ENCODE results near the gene SEZ6L.

SEZ6L gene

DNA sequence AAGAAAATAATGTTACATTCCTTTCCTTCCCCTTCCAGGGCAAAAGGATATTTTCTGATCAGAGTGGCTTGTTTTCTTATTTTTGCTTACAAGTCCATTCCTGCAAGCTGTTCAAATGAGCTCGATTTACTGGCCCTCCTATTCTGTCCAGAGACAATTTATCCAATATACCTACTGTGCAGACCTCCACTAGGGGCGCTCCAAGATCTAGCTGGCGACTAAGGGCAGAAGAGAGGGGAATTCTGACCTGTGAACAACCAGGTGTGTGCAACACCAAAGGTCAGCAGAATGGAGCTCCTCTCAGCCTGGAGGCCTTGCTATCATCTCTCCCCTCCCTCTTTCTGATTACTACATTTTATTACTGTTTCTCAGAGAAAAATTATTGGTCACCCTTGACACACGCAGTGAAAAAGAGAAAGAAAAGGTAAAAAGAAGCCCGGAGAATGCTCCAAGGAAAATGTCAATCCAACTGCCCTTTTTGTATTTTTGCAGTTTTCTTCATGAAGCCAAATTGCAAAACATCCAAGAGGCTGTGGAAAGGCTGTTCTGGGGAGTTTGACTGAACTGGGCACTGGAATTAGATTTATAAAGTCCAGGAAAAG is 3.2 kb downstream of the SEZ6L start:
- in situ Hi-C loops (cut with HindIII; ENCODE audit: low sequenced_read_pairs), result no loop called here

DNA sequence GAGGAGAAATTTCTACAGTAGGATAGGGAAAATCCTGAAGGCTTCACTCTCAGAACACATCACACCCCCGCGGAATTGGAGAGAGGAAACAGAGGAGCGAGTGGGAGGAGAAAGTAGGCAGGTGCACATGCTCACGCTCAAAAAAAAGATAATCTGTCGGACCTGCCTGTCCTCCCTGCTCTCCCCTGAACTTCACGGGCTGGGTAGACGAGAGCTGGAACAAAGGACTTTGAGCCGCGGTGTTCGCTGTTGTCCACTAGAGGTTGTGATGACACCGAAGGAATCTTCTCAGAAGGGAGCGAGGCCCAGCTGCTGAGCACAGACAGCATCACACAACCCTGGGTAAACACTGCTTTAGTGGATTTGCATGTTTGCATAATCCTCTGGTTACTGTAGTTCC is 5.0 kb downstream of the SEZ6L start:
- in situ Hi-C loops (cut with HindIII; ENCODE audit: low sequenced_read_pairs), result no loop called here

- in situ Hi-C loops (cut with HindIII; ENCODE audit: low sequenced_read_pairs), result no loop called here
Observed at GRCh38 chr22:26182723-26183122, 13.5 kb downstream of the SEZ6L start.

DNA sequence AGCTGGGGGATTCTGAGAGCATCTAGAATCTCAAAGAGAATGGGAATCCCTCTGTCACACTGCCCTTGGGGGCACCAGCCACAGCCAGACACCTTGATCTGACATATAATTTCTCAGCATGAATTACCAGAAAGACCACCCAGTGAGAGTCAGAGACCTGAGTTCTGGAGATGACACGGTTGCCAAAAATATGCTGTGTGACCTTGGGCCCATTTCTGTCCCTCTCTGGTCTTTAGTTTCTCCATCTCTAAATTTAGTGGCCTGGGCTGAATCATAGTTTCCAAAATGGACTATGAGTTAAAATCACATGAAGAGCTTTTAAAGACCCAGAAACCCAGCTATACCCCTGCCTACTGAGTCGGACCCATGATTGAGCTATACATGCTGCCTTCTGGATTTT is 15.9 kb downstream of the SEZ6L start:
- in situ Hi-C loops (cut with HindIII; ENCODE audit: low sequenced_read_pairs), result no loop called here

DNA sequence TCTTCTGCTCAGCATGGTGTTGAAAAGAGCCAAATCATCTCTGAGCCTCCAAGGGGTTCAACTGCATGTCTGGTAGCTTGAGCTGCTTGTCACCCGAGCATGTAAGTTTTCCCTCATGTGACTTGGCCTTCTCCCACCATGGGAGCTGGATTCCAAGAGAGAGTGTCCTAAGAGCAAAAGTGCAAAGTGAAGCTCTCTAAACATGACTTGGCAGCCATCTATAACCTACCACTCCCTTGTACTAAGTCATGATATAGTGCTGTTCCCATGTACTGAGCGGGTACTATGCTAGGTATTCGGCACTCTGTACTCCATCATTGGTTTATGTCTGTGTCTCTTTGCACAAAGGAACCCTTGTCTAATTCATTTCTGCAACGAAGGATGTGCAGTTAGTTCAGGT is 19.1 kb downstream of the SEZ6L start:
- in situ Hi-C loops (cut with HindIII; ENCODE audit: low sequenced_read_pairs), result no loop called here

- in situ Hi-C loops (cut with HindIII; ENCODE audit: low sequenced_read_pairs), result no loop called here
Observed at GRCh38 chr22:26194313-26194712, 25.1 kb downstream of the SEZ6L start.

- in situ Hi-C loops (cut with HindIII; ENCODE audit: low sequenced_read_pairs), result no loop called here
Observed at GRCh38 chr22:26194877-26195276, 25.6 kb downstream of the SEZ6L start.

DNA sequence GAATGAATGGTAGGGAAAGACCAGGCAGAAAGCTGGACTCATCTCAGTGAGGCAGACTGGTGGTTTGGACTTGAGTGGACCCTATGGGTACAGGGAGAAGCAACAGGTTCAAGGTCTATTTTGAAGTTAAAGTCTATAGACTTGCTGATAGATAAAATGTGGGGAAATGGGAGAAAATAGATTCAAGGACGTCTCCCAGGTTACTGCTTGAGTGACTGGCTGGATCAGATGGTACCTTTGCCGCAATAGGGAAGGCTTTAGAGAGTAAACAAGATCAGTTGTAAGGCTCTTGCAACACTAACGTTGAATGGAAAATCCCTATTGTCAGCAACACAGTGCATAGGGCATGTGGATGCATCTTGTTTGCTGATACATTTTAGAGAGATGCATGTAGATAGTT is 27.4 kb downstream of the SEZ6L start:
- in situ Hi-C loops (cut with HindIII; ENCODE audit: low sequenced_read_pairs), result no loop called here

DNA sequence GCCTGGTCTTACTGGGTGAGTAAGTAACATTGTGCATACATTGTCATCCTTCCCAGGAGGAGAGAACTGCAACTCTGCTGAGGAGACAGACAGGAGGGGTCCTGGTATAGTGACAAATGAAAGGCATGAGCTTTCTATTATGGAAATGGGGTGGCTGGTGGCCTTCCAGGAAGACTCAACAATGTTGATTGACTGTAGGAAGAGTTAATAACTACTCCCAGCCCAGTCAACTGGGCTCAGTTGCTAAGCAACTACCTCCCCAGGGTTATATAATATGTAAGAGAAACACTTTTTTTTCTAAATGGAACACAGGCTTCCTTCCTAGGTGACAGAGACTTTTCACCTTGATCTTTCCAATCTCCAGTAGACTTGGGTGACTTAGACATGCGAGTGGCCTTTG is 28.2 kb downstream of the SEZ6L start:
- in situ Hi-C loops (cut with HindIII; ENCODE audit: low sequenced_read_pairs), result no loop called here

DNA sequence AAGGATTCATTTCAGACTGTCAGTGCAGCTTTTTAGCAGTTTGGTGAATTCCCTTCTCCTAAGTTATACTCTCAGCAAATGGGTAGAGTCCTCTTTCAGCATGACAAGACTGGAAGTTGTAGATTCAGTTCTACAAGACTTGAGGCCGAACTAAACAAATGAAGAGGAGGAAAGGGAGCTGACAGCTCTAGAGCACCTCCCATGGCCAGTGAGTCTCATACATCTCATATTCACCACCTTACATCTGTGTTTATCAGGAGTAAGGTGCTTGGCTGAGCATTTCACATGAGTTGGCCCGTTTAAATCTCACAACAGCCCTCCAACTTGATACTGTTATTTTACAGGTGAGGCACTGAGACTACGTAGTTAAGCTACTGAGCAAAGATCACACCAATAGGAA is 30.4 kb downstream of the SEZ6L start:
- in situ Hi-C loops (cut with HindIII; ENCODE audit: low sequenced_read_pairs), result no loop called here

- in situ Hi-C loops (cut with HindIII; ENCODE audit: low sequenced_read_pairs), result no loop called here
Observed at GRCh38 chr22:26202280-26202924, 33.1 kb downstream of the SEZ6L start.

GRCh38 chr22:26205494-26205893 is 36.2 kb downstream of the SEZ6L start:
- in situ Hi-C loops (cut with HindIII; ENCODE audit: low sequenced_read_pairs), result no loop called here

GRCh38 chr22:26210334-26210733 is 41.1 kb downstream of the SEZ6L start:
- in situ Hi-C loops (cut with HindIII; ENCODE audit: low sequenced_read_pairs), result no loop called here

GRCh38 chr22:26213826-26214225 is 44.6 kb downstream of the SEZ6L start:
- in situ Hi-C loops (cut with HindIII; ENCODE audit: low sequenced_read_pairs), result no loop called here

DNA sequence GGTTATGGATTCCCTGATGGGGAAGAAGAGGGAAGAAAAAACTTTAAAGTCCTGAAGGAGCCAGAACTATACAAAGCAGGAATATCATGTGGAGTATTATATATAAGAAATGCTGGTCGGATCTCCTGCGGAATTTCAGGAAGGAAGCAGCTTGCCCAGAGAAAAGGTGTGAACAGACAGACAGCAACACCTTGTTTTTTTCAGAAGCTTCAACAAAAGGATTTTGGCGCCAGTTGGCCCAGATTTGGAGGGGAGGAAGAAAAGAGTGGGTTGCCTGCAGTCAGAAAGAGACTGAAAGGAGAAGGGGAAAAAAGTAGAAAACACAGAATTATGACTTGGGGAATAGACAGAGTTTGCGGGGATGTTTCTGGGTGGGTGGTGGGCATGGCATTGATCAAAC is 45.2 kb downstream of the SEZ6L start:
- in situ Hi-C loops (cut with HindIII; ENCODE audit: low sequenced_read_pairs), result no loop called here

DNA sequence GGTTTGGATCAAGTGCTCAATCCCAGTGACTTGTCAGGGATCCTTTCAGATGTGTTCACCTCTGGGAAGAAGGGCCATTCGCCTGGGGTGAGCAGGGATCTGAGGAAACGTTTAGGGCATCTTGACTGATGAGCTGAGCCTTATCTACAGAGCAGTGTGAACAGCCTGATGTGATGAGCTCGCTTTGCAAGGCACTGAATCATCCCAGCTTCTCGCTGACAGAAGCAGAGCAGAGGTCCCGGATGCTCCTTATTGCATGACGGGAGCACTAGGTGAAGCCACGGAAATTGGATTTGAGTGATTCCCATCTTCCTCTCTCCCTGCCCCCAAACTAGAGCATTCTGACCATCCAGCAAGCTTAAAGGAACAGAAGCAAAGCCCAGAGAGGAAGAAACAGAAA is 46.5 kb downstream of the SEZ6L start:
- in situ Hi-C loops (cut with HindIII; ENCODE audit: low sequenced_read_pairs), result no loop called here

DNA sequence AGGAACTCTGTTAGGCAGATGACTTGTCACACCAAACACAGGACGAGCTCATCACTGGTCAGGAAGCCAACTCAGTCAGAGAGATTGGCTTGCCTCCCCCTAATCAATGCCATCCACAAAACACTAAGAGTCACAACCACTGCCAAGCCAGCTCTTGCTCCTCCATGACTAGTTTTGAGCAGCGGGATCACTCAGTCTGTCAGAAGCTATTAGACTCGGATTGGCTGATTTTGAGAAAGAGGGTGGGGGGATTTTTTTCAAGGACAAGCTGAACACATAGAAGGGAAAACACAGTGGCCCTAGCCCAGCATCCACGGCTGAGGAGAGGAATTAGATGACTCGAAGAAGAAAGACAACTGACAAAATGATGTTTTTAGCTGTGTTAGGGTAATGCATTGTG is 55.9 kb downstream of the SEZ6L start:
- in situ Hi-C loops (cut with HindIII; ENCODE audit: low sequenced_read_pairs), result no loop called here

GRCh38 chr22:26226538-26227297 is 57.5 kb downstream of the SEZ6L start:
- in situ Hi-C loops (cut with HindIII; ENCODE audit: low sequenced_read_pairs), result no loop called here

DNA sequence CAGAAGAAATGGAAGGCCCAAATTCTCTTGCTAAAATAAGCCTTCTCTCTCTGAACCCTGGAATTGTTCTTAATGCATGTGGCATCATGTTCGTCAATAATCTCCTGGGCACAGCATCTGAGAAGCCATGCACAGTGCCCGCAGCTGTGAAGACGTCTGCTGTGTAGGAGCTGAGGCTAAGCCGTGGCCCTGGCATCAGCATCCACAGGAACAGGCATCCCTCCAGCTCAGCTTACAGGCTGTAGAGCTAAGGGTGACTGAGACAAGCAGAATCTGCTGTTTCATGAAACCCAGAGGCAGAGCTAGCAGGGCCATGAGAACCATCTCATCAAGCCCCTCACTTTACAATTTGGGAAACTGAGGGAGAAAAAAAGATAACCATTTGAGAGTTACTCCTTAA is 60.6 kb downstream of the SEZ6L start:
- in situ Hi-C loops (cut with HindIII; ENCODE audit: low sequenced_read_pairs), result no loop called here

GRCh38 chr22:26234296-26234695 is 65.0 kb downstream of the SEZ6L start:
- in situ Hi-C loops (cut with HindIII; ENCODE audit: low sequenced_read_pairs), result no loop called here

DNA sequence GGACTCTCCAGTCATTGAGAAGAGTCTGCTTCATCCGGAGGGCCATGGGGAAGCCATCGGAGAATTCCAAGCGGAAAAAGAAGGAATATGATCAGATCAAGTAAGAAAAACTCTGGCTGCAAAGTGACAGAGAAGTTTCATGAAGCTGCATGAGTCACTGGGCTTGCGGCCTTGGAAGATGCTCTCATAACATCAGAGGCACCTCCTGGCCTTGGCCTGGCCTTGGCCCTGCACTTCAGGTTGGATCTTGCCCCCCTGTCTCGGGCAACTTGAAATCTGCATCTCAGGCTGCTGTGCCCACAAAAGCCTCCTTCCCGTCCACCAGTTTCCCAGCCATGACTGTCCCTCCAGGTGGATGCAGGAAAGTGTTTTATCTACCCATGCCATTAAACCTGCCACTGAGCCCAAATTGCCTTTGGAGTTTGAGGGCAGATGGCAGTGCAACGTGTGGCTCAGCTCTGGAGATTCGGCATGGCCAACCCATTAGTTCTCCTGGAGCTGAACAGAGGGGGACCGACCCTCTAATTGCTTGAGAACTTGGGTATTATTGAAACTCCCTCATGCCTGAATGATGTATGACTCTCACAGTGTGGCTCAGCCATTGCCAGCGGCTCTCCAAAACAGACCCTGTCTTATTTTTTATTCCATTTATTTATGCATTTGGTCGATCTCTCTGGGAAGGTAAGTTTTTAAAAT is 66.7 kb downstream of the SEZ6L start:
- in situ Hi-C loops (cut with HindIII; ENCODE audit: low sequenced_read_pairs), result no loop called here

- in situ Hi-C loops (cut with HindIII; ENCODE audit: low sequenced_read_pairs), result no loop called here
Observed at GRCh38 chr22:26236991-26237390, 67.7 kb downstream of the SEZ6L start.

Data from endothelial cell of hepatic sinusoid (primary cell).